Activated naive CD8-positive, alpha-beta T cell (primary cell): ENCODE measurements around the gene FKBP1A.

Experiments used
- H3K27ac Mint-ChIP-seq: one replicate; pipeline ENCODE4 v1.8.0; 2021; ENCODE audit warnings: mixed read lengths
- H3K27me3 Mint-ChIP-seq: one replicate; pipeline ENCODE4 v1.8.0; 2021; ENCODE audit warnings: mixed read lengths
- H3K36me3 Mint-ChIP-seq: one replicate; pipeline ENCODE4 v1.8.0; 2021; ENCODE audit warnings: mixed read lengths
- H3K4me1 Mint-ChIP-seq: one replicate; pipeline ENCODE4 v1.8.0; 2021; ENCODE audit warnings: low read depth, mixed read lengths
- H3K4me3 Mint-ChIP-seq: one replicate; pipeline ENCODE4 v1.8.0; 2021; ENCODE audit warnings: mild to moderate bottlenecking, mixed read lengths
- H3K9me3 Mint-ChIP-seq: one replicate; pipeline ENCODE4 v1.8.0; 2021; ENCODE audit warnings: low read depth, mixed read lengths

The FKBP1A gene

GRCh38 chr20:1320016-1320415 is 72.8 kb downstream of the FKBP1A start:
- no peaks in the 10 kb centered on the region for H3K36me3 Mint-ChIP-seq
- no peaks in the 10 kb centered on the region for H3K9me3 Mint-ChIP-seq
- H3K27ac Mint-ChIP-seq = no peak overlapping the region
- no peak overlapping the region for H3K4me3 Mint-ChIP-seq
- H3K27me3 Mint-ChIP-seq = no peaks in the 10 kb centered on the region
- peaks cover 9% of the 10 kb centered on the region for H3K4me1 Mint-ChIP-seq

DNA sequence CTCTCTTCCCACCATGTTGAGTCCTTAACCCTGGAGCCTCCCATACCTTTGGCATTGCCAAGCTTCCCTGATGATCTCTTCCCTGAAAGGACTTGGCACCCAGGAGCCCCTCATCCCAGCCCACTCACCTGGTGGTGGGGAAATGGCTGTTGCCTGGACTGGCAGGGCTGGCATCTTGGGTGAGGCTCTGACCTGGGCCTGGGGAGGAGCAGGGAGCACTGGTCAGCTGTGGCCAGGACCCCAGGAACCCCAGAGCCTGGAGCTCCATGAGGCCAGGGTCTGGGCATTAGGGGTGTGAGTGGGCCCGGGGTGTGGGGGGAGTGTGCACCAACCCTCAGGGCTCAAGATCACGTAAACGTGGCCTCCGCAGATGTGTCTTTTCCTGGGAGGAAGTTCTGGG is 73.4 kb downstream of the FKBP1A start:
- no peak overlapping the region for H3K27ac Mint-ChIP-seq
- H3K9me3 Mint-ChIP-seq = no peaks in the 10 kb centered on the region
- no peaks in the 10 kb centered on the region for H3K36me3 Mint-ChIP-seq
- peaks cover 9% of the 10 kb centered on the region for H3K4me1 Mint-ChIP-seq
- H3K4me3 Mint-ChIP-seq = no peak overlapping the region
- H3K27me3 Mint-ChIP-seq = no peaks in the 10 kb centered on the region

- Mint-ChIP-seq H3K36me3 (no peaks in the 10 kb centered on the region), H3K27me3 (no peaks in the 10 kb centered on the region), H3K4me1 (peaks cover 7% of the 10 kb centered on the region), H3K4me3 (no peak overlapping the region), H3K9me3 (no peaks in the 10 kb centered on the region), H3K27ac (no peak overlapping the region)
These were observed 73.8 kb downstream of the FKBP1A start for GRCh38 chr20:1319051-1319450.
